HG03571 (cell line): ENCODE results near the gene NCBP2L.
"Not testable (repeated sequence)": the region's sequence is repeated elsewhere in the genome, so short reads cannot be mapped to it uniquely, and the experiment has no call there.

ENCODE experiments used
- ATAC-seq: cut with Tn5 transposase; IDR thresholded peaks from one replicate; pipeline ENCODE4 v1.9.1; 2021; ENCODE audit not compliant: unreplicated experiment

Gene NCBP2L

DNA sequence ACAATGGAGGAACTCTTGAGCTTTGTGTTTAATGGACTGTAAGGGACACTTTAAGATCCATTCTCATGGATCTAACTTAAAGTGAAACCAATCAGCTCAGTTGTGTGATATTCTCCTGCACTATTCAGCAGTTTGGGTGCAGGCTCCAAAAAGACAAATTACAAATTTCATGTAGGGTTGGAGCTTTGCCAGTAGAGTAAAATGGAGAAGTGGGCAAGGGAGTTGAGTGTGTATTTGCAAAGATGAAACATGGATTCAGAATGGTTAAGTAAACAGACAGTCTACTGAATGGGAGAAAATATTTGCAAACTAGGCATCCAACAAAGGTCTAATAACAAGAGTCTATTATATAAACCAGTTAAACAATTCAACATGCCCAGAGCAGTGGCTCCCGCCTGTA lies 26.9 kb downstream of the NCBP2L start:
- ATAC-seq, result no peak

DNA sequence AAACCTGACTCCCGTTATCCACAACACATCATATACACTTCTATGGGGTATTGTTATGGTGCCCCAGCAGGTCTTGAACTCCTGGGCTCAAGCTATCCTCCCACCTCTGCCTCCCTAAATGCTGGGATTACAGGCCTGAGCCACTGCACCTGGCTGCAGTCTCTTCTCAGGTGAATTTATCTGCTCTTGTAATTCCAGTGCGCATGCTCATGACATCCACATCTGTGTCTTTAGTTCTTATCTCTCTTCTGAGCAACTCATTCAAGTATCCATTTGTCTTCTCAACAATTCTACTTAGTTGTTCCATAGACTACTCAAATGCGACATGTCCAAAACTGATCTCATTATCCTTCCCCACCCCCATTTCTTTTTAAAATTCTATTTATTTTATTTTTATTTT lies 27.6 kb downstream of the NCBP2L start:
- no peak for ATAC-seq

DNA sequence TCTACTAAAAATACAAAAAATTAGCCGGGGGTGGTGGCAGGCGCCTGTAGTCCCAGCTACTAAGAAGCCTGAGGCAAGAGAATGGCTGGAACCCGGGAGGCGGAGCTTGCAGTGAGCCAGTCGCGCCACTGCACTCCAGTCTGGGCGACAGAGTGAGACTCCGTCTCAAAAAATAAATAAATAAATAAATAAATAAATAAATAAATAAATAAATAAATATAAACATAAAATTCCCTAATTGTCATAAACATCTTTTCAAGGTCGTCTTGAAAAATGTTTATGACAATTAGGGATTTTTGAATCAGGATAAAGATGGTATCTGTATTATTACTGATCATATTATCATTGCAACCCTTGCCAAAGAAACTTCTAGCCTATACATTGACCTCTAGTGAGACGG lies 32.5 kb downstream of the NCBP2L start:
- ATAC-seq, result not testable (repeated sequence)

DNA sequence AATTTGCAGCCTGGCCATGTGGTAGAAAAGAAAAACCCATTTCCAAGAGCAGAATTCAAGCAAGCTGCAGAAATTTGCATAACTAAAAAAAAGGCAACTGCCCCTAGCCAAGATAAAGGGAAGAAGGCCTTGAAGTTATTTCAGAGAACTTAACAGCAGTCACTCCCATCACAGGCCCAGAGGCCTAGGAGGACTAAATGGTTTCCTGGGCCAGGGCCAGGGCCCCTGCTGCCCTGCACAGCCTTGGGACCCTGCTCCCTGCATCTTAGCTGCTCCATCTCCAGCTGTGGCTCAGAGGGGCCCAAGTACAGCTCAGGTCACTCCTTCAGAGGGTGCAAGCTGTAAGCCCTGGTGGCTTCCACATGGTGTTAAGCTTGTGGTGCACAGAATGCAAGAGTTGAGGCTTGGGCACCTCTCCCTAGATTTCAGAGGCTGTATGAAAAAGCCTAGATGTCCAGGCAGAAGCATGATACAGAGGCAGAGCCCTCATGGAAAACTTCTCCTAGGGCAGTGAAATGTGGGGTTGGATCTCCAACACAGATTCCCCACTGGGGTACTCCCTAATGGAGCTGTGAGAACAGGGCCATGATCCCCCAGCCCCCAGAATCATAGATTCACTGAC lies 41.5 kb downstream of the NCBP2L start:
- no peak for ATAC-seq

DNA sequence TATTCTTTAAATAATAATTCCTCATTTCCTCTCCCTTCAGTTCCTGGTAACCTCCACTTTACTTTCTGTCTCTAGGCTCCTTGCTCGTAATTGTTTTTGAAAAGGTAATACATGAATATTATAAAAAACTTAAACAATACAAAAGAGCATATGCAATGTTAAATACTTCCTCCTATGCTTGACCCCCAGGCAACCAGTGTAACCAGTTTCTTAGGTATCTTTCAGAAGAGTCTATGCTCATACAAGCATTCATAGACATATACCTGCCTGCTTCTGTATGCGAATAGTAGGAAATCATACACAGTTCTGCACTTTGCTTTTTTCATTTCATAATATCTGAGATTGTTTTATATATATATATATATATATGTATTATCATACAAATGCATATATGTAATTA lies 45.5 kb downstream of the NCBP2L start:
- ATAC-seq, result no peak

DNA sequence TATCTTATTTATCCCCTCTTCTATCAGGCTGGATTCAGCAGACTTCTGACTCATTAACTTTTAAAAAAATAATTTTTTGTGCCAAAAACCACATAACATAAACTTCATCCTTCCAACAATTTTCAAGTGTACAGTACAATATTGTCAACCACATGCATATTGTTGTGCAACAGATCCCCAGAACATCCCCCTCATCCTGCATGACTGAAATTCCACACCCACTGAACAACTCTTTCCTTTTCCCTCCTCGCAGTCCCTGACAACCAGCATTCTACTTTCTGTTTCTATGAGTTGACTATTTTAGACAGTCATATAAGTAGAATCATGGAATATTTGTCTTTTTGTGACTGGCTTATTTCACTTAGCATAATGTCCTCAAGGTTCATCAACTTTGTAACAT lies 45.9 kb downstream of the NCBP2L start:
- ATAC-seq, result no peak

DNA sequence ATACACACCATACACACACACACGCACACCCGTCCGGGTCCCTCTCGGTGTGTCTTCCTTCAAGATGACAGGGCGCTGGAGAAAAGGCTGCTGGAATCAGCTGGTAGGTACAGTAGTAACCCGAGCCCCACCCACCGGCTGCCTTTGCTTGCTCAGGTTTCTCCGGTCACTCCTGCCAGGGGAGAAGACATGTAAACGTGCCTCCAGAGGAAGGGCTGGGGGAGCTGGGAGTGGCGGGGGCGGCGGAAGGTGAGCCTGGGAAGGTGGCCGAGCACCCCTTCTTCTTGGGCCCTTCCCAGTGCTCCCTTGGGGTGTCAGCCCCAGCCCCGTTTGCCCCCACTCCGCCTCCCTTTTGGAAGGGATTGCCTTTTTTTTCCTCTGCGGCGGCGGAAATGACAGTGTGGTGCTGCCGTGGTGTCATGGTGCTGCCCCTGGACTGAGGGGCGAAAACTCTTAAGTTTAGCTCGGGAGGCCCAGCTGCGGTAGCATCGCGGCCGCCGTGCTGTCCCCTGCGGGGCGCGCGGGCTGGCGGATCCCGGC lies 48.2 kb downstream of the NCBP2L start, which contains the start of gene MID2:
Gene MID2, plus strand, starts transcription at position 169 of the 540 bp plus-strand sequence. CDS start 561 bp downstream, outside the sequence.
- ATAC-seq, result peak; percentile 18

DNA sequence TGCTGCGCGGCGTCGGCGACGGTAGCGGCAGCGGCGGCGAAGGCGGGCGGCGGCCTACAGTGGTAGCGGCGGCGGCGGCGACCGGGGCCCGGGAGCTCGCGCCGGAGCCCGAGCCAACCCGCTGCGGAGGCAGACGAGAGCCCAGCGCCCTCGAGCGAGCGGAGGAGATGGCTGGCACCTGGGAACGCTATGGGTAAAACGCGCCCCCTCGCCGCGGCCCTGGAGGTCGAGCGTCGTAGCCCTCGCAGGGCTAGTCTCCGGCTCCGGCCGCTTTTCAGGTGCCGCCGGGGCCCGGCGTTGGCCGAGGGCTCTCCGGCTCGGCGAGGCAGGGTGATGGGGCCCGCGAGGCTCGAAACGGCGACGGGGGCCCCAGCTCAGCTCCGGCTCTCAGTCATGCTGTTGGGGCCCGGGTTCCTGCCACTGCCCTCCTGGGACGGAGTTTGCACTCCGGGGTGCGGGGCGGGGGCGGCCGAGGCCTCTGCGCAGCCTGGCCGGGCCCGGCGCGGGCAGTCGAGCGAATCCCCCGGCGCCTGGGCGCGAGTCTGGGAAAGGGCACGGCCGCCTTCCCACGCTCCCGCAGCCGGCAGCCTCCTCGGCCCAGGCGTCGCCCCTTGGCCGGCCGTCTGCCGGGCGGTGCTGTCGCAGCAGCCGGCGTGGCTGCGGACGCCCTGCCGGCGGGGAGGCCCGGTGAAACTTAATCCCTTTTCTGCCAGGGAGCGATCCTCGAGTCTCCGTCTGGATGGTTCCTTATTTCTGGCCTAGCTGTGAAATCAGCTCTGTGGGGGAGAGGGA lies 48.9 kb downstream of the NCBP2L start:
- ATAC-seq, result peak; percentile 49

DNA sequence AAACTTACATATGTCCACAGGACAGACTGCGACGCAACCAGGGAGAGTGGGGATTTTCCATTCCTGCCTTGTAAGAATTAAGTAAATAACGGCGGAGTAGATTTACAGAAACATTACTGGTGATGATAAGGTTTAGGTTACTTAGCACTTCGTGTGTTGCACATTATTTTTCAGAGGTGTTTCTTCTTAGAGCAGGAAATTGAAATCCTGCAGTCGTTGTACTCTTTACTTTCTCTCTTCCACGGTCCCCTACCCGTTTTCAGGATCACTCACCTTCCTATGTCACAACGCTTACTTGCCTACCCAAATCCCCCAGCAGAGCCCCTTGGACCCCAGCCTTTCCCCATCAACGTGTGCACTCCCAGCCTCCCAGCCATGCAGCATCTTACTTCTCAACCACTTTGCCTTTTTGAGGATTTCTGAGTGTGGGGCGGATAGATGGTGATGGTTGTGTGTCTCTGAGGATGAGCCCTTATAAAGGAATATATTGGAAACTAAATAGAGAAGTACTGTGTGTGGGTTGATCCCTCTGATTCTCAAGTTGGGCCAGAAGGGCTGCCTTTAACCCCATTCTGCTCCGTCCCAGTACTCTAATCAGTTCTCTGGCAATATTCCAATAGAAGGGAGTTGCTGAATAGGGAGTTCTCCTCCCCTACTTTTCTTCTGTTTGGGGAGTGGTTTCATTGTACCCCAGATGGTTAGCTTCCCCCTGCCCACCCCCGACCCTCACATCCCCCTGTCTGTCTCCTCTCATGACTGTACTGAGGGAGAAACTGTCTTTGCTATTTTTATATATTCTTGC lies 49.7 kb downstream of the NCBP2L start:
- ATAC-seq, result no peak

DNA sequence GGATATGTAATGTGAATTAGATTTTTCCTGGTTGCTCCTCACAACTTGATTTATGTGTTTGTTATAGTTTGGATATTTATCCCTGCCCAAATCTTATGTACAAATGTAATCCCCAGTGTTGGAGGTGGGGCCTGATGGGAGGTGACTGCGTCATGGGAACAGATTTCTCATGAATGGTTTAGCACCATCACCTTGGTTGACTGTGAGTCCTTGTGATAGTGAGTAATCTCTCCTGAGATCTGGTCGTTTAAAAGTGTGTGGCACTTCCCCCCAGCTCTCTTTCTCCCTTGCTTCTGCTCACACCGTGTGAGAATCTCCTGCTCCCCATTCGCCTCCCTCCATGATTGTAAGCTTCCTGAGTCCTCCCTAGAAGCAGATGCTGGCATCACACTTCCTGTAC lies 50.3 kb downstream of the NCBP2L start:
- ATAC-seq, result no peak

DNA sequence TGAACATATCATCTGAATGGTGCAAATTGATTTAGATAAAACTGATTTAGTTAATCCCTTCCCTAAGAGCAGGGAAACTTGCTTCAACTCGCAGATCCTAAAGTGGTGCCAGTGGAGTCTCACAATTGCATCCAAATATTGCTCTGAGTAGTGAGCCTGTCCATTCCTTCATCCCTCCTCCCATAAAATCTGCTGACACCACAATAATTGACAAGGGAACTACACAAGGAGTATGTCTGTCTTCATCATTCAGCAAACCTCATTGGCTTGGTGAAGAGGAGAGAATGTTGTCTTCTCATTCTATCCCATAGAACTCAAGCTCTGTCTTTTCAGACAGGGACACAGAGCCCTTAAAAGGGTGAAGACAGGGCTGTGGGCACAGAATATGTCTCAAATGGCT lies 52.3 kb downstream of the NCBP2L start:
- no peak for ATAC-seq

DNA sequence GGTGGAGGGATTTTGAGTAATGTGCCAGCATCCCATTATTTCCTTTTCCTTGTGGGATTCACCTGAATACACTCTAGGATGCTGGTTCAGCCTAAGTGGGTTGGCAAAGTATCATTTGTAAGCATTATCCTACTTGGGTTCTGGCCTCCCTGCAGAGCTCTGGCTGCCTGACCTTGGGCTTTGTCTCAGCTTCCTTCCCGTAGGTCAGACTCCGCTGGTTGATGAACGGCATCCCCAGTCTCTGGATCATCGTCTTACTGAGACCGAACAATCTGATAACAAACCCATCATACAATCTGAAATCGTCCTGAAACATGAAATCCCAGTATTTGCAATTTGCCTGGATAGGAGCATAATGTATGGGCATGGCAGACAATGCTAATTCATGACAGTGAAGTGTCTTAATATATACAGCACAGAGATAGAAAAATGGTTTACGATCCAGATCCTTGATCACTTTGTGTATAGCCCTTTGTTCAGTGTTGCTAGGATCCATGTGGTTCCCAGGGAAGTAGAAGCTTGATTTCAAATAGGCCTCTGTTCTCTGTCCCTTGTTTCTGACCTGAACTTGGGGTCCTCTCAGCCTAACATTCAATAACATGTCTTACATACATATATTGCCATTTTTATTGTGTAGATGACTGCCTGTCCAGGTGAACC lies 53.7 kb downstream of the NCBP2L start:
- no peak for ATAC-seq

DNA sequence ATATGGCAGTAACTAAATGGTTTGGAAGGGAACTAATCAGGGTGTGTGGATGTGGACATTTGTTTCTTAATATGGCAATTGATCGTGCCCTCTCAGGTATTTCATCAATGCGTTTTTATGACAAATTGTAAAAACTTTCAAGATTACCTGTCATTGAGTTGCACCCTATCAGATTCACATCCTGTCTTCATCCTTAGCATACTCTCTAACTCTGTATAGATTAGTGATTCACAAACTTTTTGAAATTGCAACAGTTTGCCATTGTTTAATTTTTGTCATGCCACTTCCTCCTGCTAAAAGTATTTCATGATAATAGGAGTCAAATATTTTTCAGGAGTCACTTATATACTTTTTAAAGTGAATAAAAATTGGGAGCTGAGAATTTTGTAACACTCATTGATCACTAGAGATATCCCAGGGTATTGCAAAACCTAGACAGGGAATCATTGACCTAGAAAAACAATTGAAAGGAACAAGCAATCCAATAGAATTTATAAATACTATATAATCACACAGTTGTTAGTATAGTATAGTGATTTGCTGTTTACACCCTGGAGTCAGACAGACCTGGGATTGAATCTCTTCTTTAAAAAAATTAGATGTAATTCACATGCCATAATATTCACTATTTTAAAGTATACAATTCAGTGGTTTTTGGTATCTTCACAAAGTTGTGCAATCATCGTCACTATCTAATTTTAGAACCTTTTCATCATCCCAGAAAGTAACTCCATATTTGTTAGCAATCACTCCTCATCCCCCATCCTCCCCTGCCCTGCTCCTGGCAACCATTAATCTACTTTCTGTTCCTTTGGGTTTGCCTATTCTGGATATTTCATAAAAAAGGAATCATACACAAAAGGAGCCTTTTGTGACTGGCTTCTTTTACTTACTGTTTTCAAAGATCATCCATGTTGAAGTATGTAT lies 57.0 kb downstream of the NCBP2L start:
- no peak for ATAC-seq

DNA sequence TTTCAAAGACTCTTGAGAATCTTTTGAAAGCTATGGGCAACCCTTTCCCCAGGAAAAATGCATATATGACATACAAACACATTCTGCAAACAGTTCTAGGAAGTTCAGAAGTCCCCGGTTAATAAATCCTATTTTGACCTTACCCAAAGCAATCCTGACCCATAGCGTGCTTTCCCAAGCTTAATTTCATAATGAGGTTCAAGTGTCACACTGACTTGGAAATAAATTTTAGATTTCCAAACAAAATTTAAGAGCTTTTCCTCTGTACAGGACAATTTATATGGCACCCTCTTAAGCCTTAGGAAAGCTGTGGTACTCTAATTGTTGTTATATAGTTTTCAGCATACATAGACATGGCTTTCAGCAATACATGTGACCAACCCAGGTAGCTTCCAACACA lies 59.4 kb downstream of the NCBP2L start:
- ATAC-seq, result no peak

DNA sequence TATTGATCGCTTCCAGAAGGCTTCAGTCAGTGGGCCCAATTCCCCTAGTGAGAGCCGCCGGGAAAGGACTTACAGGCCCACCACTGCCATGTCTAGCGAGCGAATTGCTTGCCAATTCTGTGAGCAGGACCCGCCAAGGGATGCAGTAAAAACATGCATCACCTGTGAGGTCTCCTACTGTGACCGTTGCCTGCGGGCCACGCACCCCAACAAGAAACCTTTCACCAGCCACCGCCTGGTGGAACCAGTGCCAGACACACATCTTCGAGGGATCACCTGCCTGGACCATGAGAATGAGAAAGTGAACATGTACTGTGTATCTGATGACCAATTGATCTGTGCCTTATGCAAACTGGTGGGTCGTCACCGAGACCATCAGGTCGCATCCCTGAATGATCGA lies 63.4 kb downstream of the NCBP2L start:
- no peak for ATAC-seq

DNA sequence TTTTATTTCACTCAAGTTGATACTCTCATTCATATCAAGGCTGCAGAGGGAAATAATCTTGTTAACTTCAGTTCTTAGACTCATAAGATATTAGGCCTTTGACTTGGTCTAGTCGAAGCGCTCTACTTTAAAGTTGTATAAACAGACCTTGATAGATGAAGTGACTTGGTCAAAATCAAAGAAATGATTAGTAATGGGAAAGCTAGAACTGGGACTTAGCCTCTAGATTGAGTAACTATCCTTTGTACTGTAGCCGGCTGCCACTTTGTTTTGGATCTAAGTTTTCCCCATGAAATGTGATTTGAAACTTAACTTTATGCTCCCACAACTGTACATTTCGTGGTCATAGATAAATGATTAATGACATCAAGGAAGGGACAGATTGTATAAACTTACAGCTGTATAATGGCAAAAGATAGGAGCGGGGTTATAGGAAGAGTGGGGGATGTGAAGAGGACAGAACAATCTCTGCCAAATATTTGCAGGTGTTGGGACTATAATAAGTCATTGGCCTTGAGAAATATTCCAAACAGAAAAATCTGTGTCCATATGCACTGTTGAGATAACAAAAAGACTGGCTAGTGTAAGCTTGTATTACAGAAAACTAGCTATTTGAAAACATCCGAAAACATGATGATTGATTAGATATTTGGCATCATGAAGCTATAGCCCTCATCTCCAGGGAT lies 65.3 kb downstream of the NCBP2L start:
- no peak for ATAC-seq
